Suprapubic skin (tissue), 4 donors: Measurements from ENCODE around the gene LGALS9. TPM values are rescaled to one million over a fixed set of nuclear protein-coding genes. Genes with fewer than 3 reads are reported as not detected.
"Not testable (repeated sequence)": the region's sequence is repeated elsewhere in the genome, so short reads cannot be mapped to it uniquely, and the experiment has no call there.

Experiments
- DNase-seq, 2 donors: peaks; one replicate each; pipeline ENCODE4 v3.0.0-alpha.2; 2019; ENCODE audit warnings: low spot score in 2 of 2
- H3K27ac ChIP-seq: fragments of 200-600 bp; sonication (generic); one replicate; pipeline ENCODE4 v1.5.1; 2019
- H3K27me3 ChIP-seq: fragments of 200-600 bp; sonication (generic); one replicate; pipeline ENCODE4 v1.5.1; 2019
- H3K36me3 ChIP-seq: fragments of 200-600 bp; sonication (generic); one replicate; pipeline ENCODE4 v1.5.1; 2019
- H3K4me1 ChIP-seq: fragments of 200-600 bp; sonication (generic); one replicate; pipeline ENCODE4 v1.5.1; 2019
- H3K4me3 ChIP-seq: fragments of 200-600 bp; sonication (generic); one replicate; pipeline ENCODE4 v1.5.1; 2019; ENCODE audit warnings: mild to moderate bottlenecking
- H3K9me3 ChIP-seq: fragments of 200-600 bp; sonication (generic); one replicate; pipeline ENCODE4 v1.5.1; 2019
- EP300 ChIP-seq: sonication (generic); formaldehyde crosslinking; IDR thresholded peaks from one replicate; pipeline ENCODE4 v1.6.1; 2017; ENCODE audit warnings: antibody characterized with exemption
- POLR2A ChIP-seq, 2 donors: fragments of 450-650 bp; IDR thresholded peaks; one replicate each; pipeline ENCODE4 v1.6.1; 2017; ENCODE audit warnings: antibody characterized with exemption in 2 of 2, mild to moderate bottlenecking in 2 of 2, moderate library complexity in 2 of 2
- POLR2AphosphoS5 ChIP-seq, 3 donors: sonication (generic); formaldehyde crosslinking; IDR thresholded peaks; one replicate each; pipeline ENCODE4 v1.6.1; 2017; ENCODE audit warnings: antibody characterized with exemption in 3 of 3
- WGBS: methylation state at CpG from one replicate; pipeline ENCODE4 v1.1.5; 2018; 5-methylcytosine and 5-hydroxymethylcytosine counted together
- total RNA-seq, 4 donors: library from RNA; depleted of rRNA; stranded (reverse); fragments of >200 nt; gene quantifications; one replicate each; pipeline ENCODE4 v1.1.0, GENCODE V29; 2016
- TF ChIP-seq, protein P1 (sequence below), 2 donors: fragments of 200-600 bp in 1 of 2; fragments of 450-650 bp in 1 of 2; sonication (generic) in 1 of 2; IDR thresholded peaks; one replicate each; pipeline ENCODE4 v1.5.1; 2016 to 2019; ENCODE audit warnings: antibody characterized with exemption in 2 of 2, mild to moderate bottlenecking in 1 of 2, moderate library complexity in 1 of 2

LGALS9 gene
- total RNA-seq, 4 donors from 2014 or later, result 9.5 to 10.6 (median 10.1) TPM

DNA sequence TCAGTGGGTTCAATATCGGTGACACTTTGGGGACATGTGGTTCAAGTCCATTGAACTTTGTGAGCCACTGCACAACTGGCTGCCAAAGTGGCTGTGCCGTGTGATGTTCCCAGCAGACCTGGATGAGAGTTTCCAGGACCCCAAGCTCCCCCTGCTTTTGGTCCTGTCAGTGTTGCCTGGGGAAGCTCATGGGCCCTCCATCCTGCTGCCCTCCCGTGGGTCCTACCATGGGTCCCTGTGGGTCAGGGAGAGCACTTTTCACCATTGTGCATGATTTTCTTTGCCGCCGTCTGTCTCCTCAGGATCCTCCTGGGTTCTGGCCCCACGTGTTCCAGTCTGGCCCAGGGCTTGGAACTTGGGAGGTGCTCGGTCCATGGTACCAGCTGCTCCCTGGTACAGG is 38.1 kb downstream of the LGALS9 start:
- 92% methylated on average over 6 of the region's 7 CpGs for whole genome bisulfite sequencing
- no peaks in the 10 kb centered on the region for H3K27me3 ChIP-seq
- no peak overlapping the region for H3K27ac ChIP-seq
- H3K36me3 ChIP-seq, result no peaks in the 10 kb centered on the region
- no peak for DNase-seq
- no peaks in the 10 kb centered on the region for H3K4me1 ChIP-seq
- H3K9me3 ChIP-seq, result no peaks in the 10 kb centered on the region
- TF ChIP-seq EP300 (no peak), POLR2AphosphoS5 (IDR thresholded peaks at IDR 0.05) (no peak)
- TF ChIP-seq, protein P1, sequence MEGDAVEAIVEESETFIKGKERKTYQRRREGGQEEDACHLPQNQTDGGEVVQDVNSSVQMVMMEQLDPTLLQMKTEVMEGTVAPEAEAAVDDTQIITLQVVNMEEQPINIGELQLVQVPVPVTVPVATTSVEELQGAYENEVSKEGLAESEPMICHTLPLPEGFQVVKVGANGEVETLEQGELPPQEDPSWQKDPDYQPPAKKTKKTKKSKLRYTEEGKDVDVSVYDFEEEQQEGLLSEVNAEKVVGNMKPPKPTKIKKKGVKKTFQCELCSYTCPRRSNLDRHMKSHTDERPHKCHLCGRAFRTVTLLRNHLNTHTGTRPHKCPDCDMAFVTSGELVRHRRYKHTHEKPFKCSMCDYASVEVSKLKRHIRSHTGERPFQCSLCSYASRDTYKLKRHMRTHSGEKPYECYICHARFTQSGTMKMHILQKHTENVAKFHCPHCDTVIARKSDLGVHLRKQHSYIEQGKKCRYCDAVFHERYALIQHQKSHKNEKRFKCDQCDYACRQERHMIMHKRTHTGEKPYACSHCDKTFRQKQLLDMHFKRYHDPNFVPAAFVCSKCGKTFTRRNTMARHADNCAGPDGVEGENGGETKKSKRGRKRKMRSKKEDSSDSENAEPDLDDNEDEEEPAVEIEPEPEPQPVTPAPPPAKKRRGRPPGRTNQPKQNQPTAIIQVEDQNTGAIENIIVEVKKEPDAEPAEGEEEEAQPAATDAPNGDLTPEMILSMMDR (IDR thresholded peaks at IDR 0.05), result no peak
- no peak overlapping the region for H3K4me3 ChIP-seq

DNA sequence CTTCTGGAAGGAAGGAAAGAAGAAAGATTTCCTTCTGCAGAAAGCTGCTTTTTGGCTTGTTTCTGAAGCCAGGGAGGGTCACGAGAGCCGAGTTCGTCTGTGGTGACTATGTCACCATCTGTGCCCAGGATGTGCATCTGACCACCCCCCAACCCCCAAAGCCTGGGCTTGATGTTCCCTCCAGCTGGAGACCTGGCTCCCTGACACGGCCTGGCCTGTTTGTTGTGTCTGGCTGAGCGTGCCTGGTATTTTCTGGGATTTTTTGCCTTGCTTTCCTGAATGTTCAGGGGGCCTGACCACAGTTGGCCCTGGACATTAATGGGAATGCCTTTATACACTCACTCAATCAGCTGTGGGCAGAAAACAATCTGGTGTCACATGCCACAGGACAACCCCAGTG is 38.9 kb downstream of the LGALS9 start:
- H3K27me3 ChIP-seq, result no peaks in the 10 kb centered on the region
- H3K36me3 ChIP-seq, result no peaks in the 10 kb centered on the region
- no peaks in the 10 kb centered on the region for H3K4me1 ChIP-seq
- no peak for TF ChIP-seq POLR2AphosphoS5 (IDR thresholded peaks at IDR 0.05)
- no peak for TF ChIP-seq POLR2A (IDR thresholded peaks at IDR 0.05)
- TF ChIP-seq EP300, result no peak
- TF ChIP-seq, protein P1 (IDR thresholded peaks at IDR 0.05), result no peak
- H3K27ac ChIP-seq, result no peak overlapping the region
- DNase-seq, result no peak
- no peak overlapping the region for H3K4me3 ChIP-seq
- 71% methylated on average over 5 of the region's 5 CpGs for WGBS
- no peaks in the 10 kb centered on the region for H3K9me3 ChIP-seq

DNA sequence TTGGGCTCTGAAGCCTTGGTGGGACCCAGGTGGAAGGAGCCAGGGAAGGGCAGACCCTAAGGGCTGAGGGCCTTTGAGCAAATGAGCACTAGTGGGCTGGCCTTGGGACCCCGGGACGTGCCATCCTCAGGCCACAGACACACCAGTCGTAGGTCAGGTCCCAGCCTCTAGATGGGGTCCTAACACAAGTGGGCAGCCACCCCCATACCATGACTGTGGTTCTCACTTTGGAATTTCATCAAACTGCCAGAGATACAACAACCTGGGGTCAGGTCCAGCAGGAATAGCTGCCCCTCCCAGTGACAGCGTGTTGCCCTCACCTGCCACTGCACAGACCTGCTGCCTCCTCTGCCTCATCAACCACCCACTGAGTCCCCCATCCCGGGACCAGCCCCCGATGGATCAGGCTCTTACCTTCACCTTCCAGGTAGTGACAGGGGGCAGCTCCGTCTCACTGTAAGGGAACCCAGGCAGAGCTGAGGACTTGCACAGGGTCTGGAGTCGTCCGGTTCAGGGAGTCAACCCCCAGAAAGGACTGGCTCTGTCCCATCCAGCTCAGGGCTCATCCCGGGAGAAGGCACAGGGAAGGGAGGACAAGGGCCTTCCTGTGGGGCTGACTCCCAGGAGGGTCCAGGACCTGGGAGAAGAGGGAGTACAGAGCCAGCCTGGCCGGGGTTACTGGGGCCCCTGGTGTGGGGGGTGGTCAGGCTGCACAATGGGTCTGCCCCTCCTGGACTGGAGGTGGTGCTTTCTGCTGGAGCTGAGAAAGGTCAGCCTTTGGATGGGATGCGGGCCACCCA is 40.0 kb downstream of the LGALS9 start:
- no peak for DNase-seq
- TF ChIP-seq POLR2A (IDR thresholded peaks at IDR 0.05) (no peak), EP300 (no peak), POLR2AphosphoS5 (IDR thresholded peaks at IDR 0.05) (no peak)
- TF ChIP-seq, protein P1 (IDR thresholded peaks at IDR 0.05), result no peak
- no peaks in the 10 kb centered on the region for H3K9me3 ChIP-seq
- no peaks in the 10 kb centered on the region for H3K36me3 ChIP-seq
- H3K27me3 ChIP-seq, result no peaks in the 10 kb centered on the region
- WGBS, result 85% methylated on average over 11 of the region's 12 CpGs
- no peak overlapping the region for H3K4me3 ChIP-seq
- H3K4me1 ChIP-seq, result no peaks in the 10 kb centered on the region
- no peak overlapping the region for H3K27ac ChIP-seq

DNA sequence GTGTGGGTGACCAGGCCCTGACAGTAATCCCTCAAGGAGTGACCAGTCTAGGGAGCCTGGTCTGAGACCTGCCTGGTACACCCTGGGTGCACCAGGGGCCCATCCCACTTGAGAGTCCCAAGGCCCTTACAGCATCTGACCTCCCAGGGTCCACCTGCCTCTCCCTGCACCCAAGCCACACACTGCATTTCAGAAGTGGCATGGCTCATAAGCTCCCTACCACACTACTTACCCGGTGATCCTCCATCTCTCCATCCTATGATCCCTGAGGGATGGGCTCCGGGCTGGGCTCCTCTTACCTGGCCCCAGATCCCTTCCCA is 40.6 kb downstream of the LGALS9 start:
- H3K36me3 ChIP-seq, result no peaks in the 10 kb centered on the region
- 100% methylated on average over 2 of the region's 2 CpGs for WGBS
- no peak for DNase-seq
- H3K27ac ChIP-seq, result no peak overlapping the region
- TF ChIP-seq, protein P1 (IDR thresholded peaks at IDR 0.05), result no peak
- TF ChIP-seq EP300 (no peak), POLR2A (IDR thresholded peaks at IDR 0.05) (no peak), POLR2AphosphoS5 (IDR thresholded peaks at IDR 0.05) (no peak)
- H3K4me1 ChIP-seq, result no peaks in the 10 kb centered on the region
- no peaks in the 10 kb centered on the region for H3K9me3 ChIP-seq
- no peak overlapping the region for H3K4me3 ChIP-seq
- no peaks in the 10 kb centered on the region for H3K27me3 ChIP-seq

DNA sequence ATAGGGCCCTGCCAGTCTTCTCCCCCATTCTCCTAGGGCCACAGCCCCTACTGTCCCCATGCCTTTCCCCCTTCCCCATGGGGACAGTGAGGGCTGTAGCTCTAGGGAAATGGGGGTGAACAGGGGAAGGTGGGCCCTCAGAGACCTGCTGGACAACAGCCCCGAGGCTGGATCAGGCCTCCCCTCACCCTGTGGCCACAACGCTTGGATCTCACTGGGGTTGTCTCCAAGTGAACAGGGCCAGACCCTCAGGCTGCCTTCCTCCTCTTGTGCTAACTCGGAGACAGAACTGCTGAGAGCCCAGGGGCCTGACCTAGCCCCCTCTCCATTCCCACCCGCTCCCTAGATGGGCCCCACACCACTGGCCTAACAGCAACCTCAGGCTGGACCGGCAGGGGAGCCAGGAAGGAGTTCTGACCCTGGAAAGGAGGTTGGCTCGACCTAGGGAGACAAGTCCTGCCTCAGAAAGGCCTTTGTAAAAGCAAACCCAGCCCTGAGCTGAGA is 41.0 kb downstream of the LGALS9 start:
- WGBS, result 70% methylated on average over 4 of the region's 6 CpGs
- H3K27me3 ChIP-seq, H3K4me1 ChIP-seq, H3K4me3 ChIP-seq, H3K27ac ChIP-seq, H3K36me3 ChIP-seq, H3K9me3 ChIP-seq, DNase-seq: not testable (repeated sequence)
